Measurements from ENCODE around the gene MTCL1. TPM values are rescaled to one million over a fixed set of nuclear protein-coding genes. Genes with fewer than 3 reads are reported as not detected.

MTCL1 gene
- total RNA-seq, 3 donors from 2014 or later (not counting 1 experiment from before 2014, with no cell fraction given) = 0.38 to 1.5 (median 0.43) TPM

DNA sequence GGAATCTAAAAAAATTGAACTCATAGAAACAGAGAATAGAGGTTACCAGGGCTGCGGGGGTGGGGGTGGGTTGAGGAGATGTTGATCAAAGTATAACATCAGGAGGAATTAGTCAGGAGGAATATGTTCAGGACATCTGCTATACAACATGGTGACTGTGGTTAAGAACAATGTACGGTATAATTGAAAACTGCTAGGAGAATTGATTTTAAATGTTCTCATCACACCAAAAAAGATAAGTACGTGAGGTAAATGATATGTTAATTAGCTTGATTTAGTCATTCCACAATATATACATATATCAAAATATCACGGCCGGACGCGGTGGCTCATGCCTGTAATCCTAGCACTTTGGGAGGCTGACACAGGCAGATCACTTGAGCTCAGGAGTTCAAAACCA is 140.2 kb downstream of the MTCL1 start:
- Mint-ChIP-seq H3K4me1 (no peaks in the 10 kb centered on the region), H3K9me3 (no peaks in the 10 kb centered on the region), H3K27ac (no peak overlapping the region), H3K4me3 (no peak overlapping the region), H3K36me3 (no peaks in the 10 kb centered on the region), H3K27me3 (ENCODE audit: low read depth in 2 of 2) (peaks cover 8 to 18% of the 10 kb centered on the region in 2 donors)
- WGBS (ENCODE audit: insufficient coverage) = 95% methylated on average over 5 of the region's 7 CpGs
- H3K27me3 ChIP-seq (ENCODE audit: control insufficient read depth, insufficient read depth, low read length) = no peaks in the 10 kb centered on the region
- TF ChIP-seq, protein P1, sequence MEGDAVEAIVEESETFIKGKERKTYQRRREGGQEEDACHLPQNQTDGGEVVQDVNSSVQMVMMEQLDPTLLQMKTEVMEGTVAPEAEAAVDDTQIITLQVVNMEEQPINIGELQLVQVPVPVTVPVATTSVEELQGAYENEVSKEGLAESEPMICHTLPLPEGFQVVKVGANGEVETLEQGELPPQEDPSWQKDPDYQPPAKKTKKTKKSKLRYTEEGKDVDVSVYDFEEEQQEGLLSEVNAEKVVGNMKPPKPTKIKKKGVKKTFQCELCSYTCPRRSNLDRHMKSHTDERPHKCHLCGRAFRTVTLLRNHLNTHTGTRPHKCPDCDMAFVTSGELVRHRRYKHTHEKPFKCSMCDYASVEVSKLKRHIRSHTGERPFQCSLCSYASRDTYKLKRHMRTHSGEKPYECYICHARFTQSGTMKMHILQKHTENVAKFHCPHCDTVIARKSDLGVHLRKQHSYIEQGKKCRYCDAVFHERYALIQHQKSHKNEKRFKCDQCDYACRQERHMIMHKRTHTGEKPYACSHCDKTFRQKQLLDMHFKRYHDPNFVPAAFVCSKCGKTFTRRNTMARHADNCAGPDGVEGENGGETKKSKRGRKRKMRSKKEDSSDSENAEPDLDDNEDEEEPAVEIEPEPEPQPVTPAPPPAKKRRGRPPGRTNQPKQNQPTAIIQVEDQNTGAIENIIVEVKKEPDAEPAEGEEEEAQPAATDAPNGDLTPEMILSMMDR (IDR thresholded peaks at IDR 0.05) = no peak
- ATAC-seq (no peak), DNase-seq (no peak)
- no peak overlapping the region for H3K4me3 ChIP-seq (ENCODE audit: low read length)
- no peak overlapping the region for H3K27ac ChIP-seq (ENCODE audit: low read length)
- intact Hi-C loops (cut with micrococcal nuclease) = no loop called here
- no peaks in the 10 kb centered on the region for H3K9me3 ChIP-seq (ENCODE audit: control insufficient read depth, insufficient read depth, low read length)
- no peaks in the 10 kb centered on the region for H3K36me3 ChIP-seq (ENCODE audit: control insufficient read depth, insufficient read depth, low read length)
- H3K4me1 ChIP-seq (ENCODE audit: control insufficient read depth, insufficient read depth, low read length) = no peaks in the 10 kb centered on the region

DNA sequence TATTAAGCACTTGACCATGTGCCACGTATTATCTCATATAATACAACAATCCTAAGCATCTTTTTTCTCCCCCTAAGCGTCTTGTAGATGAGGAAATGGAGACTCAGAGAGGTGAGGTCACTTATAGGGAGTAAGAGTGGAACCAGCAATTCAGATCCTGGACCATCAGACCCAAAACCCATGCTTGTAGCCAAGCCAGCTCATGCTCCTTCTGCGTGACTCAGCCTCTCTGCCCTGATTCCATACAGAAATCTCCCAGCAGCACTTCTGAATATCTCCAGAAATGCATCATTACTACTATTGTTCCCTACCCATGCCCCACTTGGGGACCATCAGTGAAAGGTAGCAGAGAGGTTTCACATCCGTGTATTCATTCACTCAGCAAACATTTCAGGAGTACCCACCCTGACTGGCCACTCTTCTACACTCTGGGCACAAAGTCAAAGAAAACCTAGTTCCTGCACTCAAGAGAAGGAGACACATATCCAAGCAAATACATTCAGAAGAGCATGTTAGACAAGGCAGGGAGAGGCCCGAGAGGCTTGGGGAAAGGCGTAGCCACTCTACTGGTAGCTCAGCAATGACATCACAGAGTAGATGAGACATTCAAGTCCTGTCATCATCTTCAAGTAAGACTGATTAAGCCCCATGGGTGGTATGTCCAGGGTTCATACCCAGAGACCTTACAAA is 141.9 kb downstream of the MTCL1 start:
- intact Hi-C loops (cut with micrococcal nuclease) = no loop called here
- WGBS (ENCODE audit: insufficient coverage) = 88% methylated on average over 4 of the region's 6 CpGs
- H3K27me3 ChIP-seq (ENCODE audit: control insufficient read depth, insufficient read depth, low read length) = no peaks in the 10 kb centered on the region
- ATAC-seq (no peak), DNase-seq (no peak)
- H3K36me3 ChIP-seq (ENCODE audit: control insufficient read depth, insufficient read depth, low read length) = no peaks in the 10 kb centered on the region
- Mint-ChIP-seq H3K4me1 (no peaks in the 10 kb centered on the region), H3K9me3 (no peaks in the 10 kb centered on the region), H3K27ac (no peak overlapping the region), H3K4me3 (no peak overlapping the region), H3K27me3 (ENCODE audit: low read depth in 2 of 2) (peaks cover 8 to 24% of the 10 kb centered on the region in 2 donors), H3K36me3 (no peaks in the 10 kb centered on the region)
- H3K9me3 ChIP-seq (ENCODE audit: control insufficient read depth, insufficient read depth, low read length) = no peaks in the 10 kb centered on the region
- H3K4me1 ChIP-seq (ENCODE audit: control insufficient read depth, insufficient read depth, low read length) = no peaks in the 10 kb centered on the region
- no peak overlapping the region for H3K4me3 ChIP-seq (ENCODE audit: low read length)
- TF ChIP-seq, protein P1 (IDR thresholded peaks at IDR 0.05) = no peak
- no peak overlapping the region for H3K27ac ChIP-seq (ENCODE audit: low read length)

DNA sequence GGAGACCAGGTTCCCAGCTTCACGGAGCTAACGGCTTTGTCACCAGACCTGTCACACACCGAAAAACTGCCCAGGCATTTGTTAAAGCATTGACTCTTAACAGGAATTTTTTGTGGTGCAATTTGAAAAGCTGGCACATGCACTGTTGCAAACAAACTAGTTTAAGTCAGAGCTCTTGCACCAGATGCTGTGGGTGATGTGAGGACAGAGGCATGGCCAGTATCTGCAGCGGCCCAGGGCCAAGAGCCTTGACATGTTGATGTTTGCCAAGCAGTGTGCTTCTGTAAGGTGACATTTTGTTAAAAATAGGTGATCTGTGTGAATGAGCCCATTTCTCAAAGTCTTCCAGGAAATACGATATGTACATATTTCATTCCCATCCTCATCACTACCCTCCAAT is 142.5 kb downstream of the MTCL1 start:
- H3K4me1 ChIP-seq (ENCODE audit: control insufficient read depth, insufficient read depth, low read length) = no peaks in the 10 kb centered on the region
- Mint-ChIP-seq H3K27me3 (ENCODE audit: low read depth in 2 of 2) (peaks cover 8 to 27% of the 10 kb centered on the region in 2 donors), H3K9me3 (no peaks in the 10 kb centered on the region), H3K4me3 (no peak overlapping the region), H3K36me3 (no peaks in the 10 kb centered on the region), H3K4me1 (no peaks in the 10 kb centered on the region), H3K27ac (no peak overlapping the region)
- no peak overlapping the region for H3K4me3 ChIP-seq (ENCODE audit: low read length)
- H3K27me3 ChIP-seq (ENCODE audit: control insufficient read depth, insufficient read depth, low read length) = no peaks in the 10 kb centered on the region
- 85% methylated on average over 4 of the region's 5 CpGs for WGBS (ENCODE audit: insufficient coverage)
- H3K9me3 ChIP-seq (ENCODE audit: control insufficient read depth, insufficient read depth, low read length) = no peaks in the 10 kb centered on the region
- ATAC-seq (no peak), DNase-seq (no peak)
- TF ChIP-seq, protein P1 (IDR thresholded peaks at IDR 0.05) = no peak
- no peaks in the 10 kb centered on the region for H3K36me3 ChIP-seq (ENCODE audit: control insufficient read depth, insufficient read depth, low read length)
- H3K27ac ChIP-seq (ENCODE audit: low read length) = no peak overlapping the region
- intact Hi-C loops (cut with micrococcal nuclease) = no loop called here

DNA sequence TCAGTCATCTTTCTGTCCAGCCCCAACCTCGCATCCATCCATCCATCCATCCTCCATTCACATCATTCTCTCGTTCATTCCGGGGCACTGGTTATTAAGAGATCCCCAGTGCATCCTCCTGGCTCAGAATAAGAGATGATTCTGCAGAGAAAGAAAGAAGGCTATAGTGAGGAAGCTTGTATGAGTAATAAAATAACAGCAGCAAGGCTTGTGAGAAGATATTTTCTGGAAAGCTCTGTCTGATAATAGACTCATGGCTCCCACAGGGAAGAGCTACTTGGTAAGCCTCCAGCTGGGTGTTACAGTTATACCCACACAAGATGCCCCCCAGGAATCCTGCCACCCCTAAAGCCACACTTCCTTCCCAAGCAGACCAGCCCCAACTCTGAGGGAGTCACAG is 143.2 kb downstream of the MTCL1 start:
- H3K27ac Mint-ChIP-seq = no peak overlapping the region
- WGBS (ENCODE audit: insufficient coverage) = 79% methylated on average over 2 of the region's 3 CpGs
- no peaks in the 10 kb centered on the region for H3K4me1 Mint-ChIP-seq
- DNase-seq (no peak), ATAC-seq (no peak)
- H3K36me3 Mint-ChIP-seq = no peaks in the 10 kb centered on the region
- H3K36me3 ChIP-seq (ENCODE audit: control insufficient read depth, insufficient read depth, low read length) = no peaks in the 10 kb centered on the region
- H3K9me3 ChIP-seq (ENCODE audit: control insufficient read depth, insufficient read depth, low read length) = no peaks in the 10 kb centered on the region
- no peaks in the 10 kb centered on the region for H3K27me3 ChIP-seq (ENCODE audit: control insufficient read depth, insufficient read depth, low read length)
- H3K9me3 Mint-ChIP-seq = no peaks in the 10 kb centered on the region
- no peak overlapping the region for H3K4me3 Mint-ChIP-seq
- no peak overlapping the region for H3K4me3 ChIP-seq (ENCODE audit: low read length)
- H3K27ac ChIP-seq (ENCODE audit: low read length) = no peak overlapping the region
- TF ChIP-seq, protein P1 (IDR thresholded peaks at IDR 0.05) = no peak
- H3K27me3 Mint-ChIP-seq (ENCODE audit: low read depth in 2 of 2) = peaks cover 8 to 30% of the 10 kb centered on the region in 2 donors
- intact Hi-C loops (cut with micrococcal nuclease) = no loop called here
- H3K4me1 ChIP-seq (ENCODE audit: control insufficient read depth, insufficient read depth, low read length) = no peaks in the 10 kb centered on the region

All from natural killer cell (primary cell).